ENCODE results near the gene HDDC2. TPM values are rescaled to one million over a fixed set of nuclear protein-coding genes. Genes with fewer than 3 reads are reported as not detected.
"Not testable (repeated sequence)": the region's sequence is repeated elsewhere in the genome, so short reads cannot be mapped to it uniquely, and the experiment has no call there.

The HDDC2 gene
- total RNA-seq, 1 experiment from 2014 or later, result 63.2 TPM

DNA sequence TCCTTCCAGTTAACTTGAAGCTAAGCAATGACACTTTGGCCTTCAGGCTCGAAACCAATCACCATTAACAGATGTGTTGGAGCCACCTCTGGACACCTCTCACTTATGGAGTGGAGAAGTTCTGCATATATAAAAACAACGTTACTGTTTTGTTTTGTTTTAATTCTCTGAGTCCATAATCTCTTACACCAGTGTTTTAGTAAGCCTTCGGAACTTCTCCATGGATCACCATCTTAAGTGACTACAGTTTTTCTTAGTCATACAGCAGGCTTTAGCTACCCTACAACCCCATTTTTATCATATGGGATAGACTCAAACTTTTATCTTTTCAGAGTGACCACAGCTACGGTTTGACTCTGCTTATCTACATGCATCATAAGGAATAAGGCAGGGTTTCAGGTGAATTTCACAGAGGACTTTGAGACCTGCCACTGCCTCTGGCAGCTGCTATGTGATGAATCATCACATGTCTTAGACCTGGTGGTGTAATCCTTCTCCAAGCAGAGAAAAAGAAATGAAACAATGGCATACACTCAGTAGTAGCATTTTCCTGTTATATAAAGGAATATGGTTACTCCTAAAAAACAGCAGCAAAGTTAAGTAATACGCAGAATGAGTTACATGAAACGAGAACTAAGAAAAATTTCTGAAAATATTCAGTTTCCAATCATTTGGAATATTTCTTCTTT, 5.5 kb upstream of the HDDC2 start:
- peak; percentile 32 for DNase-seq (ENCODE audit: low spot score)

DNA sequence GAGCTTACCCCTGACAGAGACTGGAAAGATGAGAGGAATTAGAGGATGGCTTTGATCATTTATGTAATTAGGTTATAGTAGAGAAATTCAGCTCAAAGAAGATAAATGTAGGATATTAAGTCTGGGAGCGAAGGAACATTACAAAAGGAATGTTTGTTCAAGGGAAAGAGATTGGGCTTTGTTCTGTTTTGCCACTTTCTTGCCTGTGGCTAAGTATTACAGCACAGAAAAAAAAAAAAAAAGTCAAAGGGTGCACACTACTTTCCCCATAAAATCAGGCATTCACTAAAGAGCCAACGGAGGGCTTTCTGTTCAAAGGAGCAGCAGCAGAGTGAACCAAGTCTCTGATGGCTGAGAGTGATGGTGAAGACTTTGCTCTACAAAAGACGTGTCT, 5.0 kb upstream of the HDDC2 start:
- DNase-seq (ENCODE audit: low spot score), result no peak

DNA sequence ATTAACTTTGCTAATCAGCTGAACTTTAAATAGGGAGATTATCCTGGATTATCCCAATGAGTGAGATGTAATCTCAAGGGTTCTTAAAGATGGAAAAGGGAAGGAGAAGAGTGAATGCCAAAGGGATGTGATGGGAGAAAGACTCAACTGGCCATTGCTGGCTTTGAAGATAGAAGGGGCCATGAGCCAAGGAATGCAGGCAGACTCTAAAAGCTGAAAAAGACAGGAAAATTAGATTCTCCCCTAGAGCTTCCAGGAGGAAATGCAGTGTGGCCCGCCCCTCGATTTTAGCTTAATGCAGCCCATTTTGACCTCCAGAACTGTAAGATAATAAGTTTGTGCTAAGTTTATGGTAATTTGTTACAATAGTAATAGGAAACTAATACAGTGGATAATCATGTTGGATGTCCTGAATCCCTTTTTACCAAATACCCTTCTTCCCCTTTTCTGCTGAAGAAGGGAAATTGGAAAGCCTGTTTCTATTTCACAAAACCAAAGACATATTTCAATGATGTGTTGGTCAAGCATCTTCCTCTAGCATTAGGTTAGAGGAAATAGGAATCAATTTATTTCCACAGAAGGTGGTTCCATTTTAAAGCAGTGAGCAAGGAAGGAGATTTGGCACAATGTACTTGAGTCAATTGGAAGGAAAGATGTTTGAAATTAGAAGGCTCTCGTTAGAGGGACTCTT, 3.3 kb upstream of the HDDC2 start:
- no peak for DNase-seq (ENCODE audit: low spot score)

DNA sequence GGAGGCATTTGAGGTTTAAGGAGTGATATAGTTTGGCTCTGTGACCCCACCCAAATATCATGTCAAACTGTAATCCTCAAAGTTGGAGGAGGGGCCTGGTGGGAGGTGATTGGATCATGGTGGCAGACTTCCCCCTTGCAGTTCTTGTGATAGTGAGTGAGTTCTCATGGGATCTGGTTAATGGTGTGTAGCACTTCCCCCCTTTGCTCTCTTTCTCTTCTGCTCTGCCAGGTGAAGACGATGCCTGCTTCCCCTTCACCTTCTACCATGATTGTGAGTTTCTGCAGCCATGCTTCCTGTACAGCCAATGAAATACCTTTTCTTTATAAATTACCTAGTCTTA, 1.7 kb upstream of the HDDC2 start:
- DNase-seq (ENCODE audit: low spot score), result no peak

DNA sequence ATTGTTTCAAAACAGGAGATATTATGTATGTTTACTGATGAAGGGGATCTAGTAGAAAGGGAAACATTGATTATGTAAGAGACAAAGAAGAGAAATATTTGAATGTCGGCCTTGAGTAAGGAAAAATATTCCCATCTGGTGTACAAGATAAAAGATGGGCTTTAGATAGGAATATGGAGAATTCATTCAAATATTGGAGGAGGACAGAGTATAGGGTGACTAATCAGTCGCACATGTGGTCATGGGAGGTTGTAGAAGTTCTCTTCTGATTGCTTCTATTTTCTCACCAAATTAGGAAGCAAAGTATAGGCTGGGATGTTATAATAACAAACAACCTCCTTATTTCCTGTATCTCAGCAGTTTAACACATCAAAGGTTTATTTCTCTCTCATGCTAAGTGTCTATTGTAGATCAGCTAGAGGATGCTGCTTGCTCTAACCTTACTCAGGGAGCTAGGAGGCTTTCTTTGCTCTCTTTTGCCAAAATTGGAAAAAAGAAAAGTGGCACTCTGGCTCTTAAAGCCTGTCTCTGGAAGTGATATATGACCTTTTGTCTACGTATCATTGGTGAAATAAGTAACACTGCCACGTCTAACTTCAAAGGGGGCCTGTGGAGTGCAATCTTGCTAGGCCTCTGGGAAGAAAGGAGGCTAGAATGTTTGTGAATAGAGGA, 1.2 kb upstream of the HDDC2 start:
- DNase-seq (ENCODE audit: low spot score), result no peak

- peak; percentile 11 for DNase-seq (ENCODE audit: low spot score)
These were observed 754 bp downstream of the HDDC2 start for GRCh38 chr6:125300992-125301434.

DNA sequence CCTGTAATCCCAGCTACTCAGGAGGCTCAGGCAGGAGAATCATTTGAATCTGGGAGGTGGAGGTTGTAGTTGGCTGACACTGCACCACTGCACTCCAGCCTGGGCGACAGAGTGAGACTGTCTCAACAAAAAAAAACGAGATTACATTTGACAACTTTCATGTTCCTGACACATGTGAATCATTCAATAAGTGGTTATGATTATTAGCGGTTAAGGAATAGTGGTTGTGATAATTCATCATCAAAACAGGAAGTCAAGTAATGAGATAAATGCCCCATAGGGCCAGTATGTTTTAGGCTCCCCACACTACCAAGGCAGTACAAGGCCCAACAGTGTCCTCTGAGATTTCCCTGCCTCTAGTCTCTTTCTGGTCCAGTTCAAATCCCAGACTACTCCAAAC, 2.5 kb downstream of the HDDC2 start:
- DNase-seq (ENCODE audit: low spot score), result no peak

DNA sequence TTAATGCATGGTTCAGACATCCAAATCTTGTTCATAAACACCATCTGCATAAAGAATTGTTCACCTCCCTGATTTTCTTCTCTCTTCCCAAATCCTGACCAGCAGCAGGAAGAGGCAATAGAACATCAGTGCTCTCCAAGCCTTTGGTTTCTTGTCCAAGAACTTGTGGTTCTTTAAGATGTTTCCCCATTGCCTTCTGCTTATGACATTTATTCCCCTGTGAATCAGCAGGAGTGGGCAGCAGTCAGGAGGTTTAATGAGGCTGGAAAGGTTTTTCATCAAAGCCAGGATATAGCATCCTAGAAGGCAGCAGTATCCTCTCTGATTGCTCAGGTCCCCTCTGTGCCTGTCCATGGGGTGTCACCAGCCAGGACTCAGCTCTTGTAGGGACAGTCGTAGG, 5.3 kb downstream of the HDDC2 start:
- no peak for DNase-seq (ENCODE audit: low spot score)

DNA sequence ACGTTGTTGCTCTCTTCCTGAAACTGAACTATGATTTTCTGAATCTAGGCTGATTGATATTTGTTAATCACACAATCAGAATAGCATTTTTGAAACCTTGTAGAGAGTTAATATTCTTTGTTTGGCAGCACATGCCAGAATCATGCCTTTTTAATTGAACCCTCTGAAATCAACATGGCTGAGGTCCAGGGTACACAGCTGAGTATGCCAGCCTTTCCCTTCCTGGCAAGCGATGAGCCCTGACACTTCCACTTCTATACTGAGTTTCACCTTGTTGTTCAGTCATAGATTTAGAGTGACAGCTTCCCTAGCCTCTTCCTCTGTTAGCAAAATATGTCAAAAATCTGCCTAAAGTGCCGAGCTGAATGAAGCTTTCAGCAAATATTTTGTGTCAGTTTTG, 6.8 kb downstream of the HDDC2 start:
- no peak for DNase-seq (ENCODE audit: low spot score)

GRCh38 chr6:125294036-125294435, 7.7 kb downstream of the HDDC2 start:
- no peak for DNase-seq (ENCODE audit: low spot score)

DNA sequence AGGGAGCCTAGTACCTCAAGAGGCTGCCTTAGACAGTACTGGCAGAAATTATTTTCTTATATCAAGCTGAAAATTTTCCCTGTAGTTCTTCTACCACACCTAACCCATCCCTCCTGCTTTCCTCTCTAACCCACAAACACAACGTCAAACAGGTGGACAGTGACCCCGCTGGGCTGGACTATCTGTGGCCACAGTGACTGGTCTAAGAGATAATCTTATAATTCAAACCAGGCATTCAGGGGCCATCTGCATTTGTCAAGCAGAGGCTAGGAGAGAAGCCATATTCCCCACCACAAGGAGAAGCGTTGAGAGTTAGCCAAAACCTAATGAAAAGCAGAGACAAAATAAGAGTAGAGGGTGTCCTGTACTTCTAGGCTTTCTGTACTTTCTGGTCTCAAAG, 8.2 kb downstream of the HDDC2 start:
- no peak for DNase-seq (ENCODE audit: low spot score)

DNA sequence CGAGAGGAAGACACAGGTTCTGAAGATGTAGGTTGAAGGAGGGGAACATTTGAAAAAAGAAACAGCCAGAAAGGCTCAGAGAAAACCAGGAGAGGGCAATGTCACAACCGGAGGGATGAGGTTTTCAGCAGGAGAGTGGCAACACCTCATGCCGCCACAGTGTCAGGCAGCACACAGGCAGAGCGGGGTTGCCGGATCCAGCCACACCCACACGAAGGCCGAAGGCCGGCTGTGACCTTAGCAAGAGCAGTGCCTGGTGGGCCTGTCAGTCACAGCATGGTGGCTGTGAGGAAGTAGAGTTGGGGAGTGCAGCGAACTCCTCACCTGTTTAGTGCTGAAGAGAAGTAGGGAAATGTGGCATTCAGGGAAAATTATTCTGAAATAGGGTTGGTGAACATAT, 14.0 kb downstream of the HDDC2 start:
- no peak for DNase-seq (ENCODE audit: low spot score)

DNA sequence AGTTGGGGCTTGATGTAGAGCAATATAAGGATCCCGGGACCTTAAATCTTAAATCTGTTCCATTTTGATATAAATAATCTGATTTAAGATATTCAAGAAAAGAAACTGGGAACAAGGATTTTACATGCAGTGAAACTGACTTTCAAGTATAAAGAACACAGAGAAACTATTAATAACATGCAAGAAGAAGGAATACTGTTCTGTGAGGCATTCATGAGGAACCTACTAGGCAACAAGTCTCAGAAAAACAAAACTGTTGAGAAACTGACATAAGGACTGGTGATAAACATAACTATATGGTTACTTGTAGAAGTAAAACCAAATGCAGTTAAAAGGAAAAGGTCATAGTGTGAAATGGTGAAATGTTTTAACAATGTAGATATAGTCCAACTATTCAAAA, 15.8 kb downstream of the HDDC2 start:
- no peak for DNase-seq (ENCODE audit: low spot score)

DNA sequence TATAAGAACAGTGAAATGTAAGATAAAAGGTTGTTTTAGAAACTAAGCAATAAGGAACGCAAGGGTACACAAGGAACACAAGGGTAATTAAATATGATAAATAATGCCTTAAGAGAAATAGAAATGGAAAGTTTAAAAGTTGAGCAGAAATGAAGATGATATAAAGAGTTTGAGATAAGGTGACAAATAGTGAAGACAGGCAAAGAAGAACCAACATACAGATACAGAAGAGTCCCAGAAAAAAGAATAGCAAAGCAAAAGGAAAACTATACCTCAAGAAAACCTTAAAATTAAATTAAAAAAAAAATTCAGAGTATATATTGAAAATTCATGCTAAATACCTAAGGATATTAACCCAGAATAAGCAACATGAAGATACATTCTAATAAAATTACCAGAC, 16.4 kb downstream of the HDDC2 start:
- no peak for DNase-seq (ENCODE audit: low spot score)

GRCh38 chr6:125282470-125282869, 19.3 kb downstream of the HDDC2 start:
- DNase-seq (ENCODE audit: low spot score), result not testable (repeated sequence)

- DNase-seq (ENCODE audit: low spot score), result not testable (repeated sequence)
These were observed 21.3 kb downstream of the HDDC2 start for GRCh38 chr6:125280370-125281035.

GRCh38 chr6:125279961-125280360, 21.8 kb downstream of the HDDC2 start:
- DNase-seq (ENCODE audit: low spot score), result no peak

GRCh38 chr6:125277838-125278237, 23.9 kb downstream of the HDDC2 start:
- DNase-seq (ENCODE audit: low spot score), result peak; percentile 26

- DNase-seq (ENCODE audit: low spot score), result no peak
These were observed 26.0 kb downstream of the HDDC2 start for GRCh38 chr6:125275779-125276178.

GRCh38 chr6:125274935-125275334, 26.8 kb downstream of the HDDC2 start:
- DNase-seq (ENCODE audit: low spot score), result no peak

- no peak for DNase-seq (ENCODE audit: low spot score)
These were observed 27.8 kb downstream of the HDDC2 start for GRCh38 chr6:125273965-125274364.

GRCh38 chr6:125273251-125273650, 28.5 kb downstream of the HDDC2 start:
- no peak for DNase-seq (ENCODE audit: low spot score)

All from HT-29 (cell line).